Mesodermal cell (in vitro differentiated cells): ENCODE results near the gene PRCP.
"Not testable (repeated sequence)": the region's sequence is repeated elsewhere in the genome, so short reads cannot be mapped to it uniquely, and the experiment has no call there.

ENCODE experiments used
- H3K27ac ChIP-seq: 2 replicates; pipeline ENCODE4 v1.7.0; 2013; ENCODE audit warnings: mild to moderate bottlenecking, low read depth, low read length, moderate library complexity; ENCODE audit not compliant: severe bottlenecking
- H3K36me3 ChIP-seq: 2 replicates; pipeline ENCODE4 v1.7.1; 2013; ENCODE audit warnings: mild to moderate bottlenecking, low read length, moderate library complexity; ENCODE audit not compliant: control insufficient read depth, insufficient read depth
- H3K4me1 ChIP-seq: one replicate; pipeline ENCODE4 v1.7.1; 2013; ENCODE audit warnings: mild to moderate bottlenecking, low read length; ENCODE audit not compliant: insufficient read depth, control insufficient read depth, poor library complexity, severe bottlenecking
- H3K4me3 ChIP-seq: 2 replicates; pipeline ENCODE4 v1.7.0; 2013; ENCODE audit warnings: low read length, control low read depth, mild to moderate bottlenecking; ENCODE audit not compliant: insufficient read depth, poor library complexity, severe bottlenecking; ENCODE audit errors: extremely low read depth
- H3K9me3 ChIP-seq: 2 replicates; pipeline ENCODE4 v1.7.1; 2013; ENCODE audit warnings: mild to moderate bottlenecking, low read length, moderate library complexity; ENCODE audit not compliant: control insufficient read depth
- WGBS, 2 experiments: methylation state at CpG; one replicate each; pipeline ENCODE4 v1.1.5; 2013; ENCODE audit warnings: missing lambda C conversion rate in 2 of 2; ENCODE audit not compliant: insufficient coverage in 2 of 2; 5-methylcytosine and 5-hydroxymethylcytosine counted together

The PRCP gene

DNA sequence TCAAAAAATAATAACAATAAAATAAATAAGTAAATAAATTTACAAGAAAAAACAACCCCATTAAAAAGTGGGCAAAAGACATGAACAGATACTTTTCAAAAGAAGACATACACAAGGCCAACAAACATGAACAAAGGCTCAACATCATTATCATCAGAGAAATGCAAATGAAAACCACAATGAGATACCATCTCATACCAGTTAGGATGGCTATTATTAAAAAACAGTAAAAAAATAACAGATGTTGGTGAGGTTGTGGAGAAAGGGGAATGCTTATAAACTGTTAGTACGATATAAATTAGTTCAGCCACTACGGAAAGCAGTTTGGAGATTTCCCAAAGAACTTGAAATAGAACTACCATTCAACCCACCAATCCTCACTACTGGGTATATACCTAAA lies 44.6 kb downstream of the PRCP start:
- peaks cover 3% of the 10 kb centered on the region for H3K36me3 ChIP-seq
- peaks cover 2% of the 10 kb centered on the region for H3K4me1 ChIP-seq
- 100% methylated on average over 2 of the region's 2 CpGs; no CpG with 5 or more reads in 1 of the 2 experiments for WGBS, 2 experiments
- H3K27ac ChIP-seq = no peak overlapping the region
- H3K9me3 ChIP-seq = no peaks in the 10 kb centered on the region
- no peak overlapping the region for H3K4me3 ChIP-seq

DNA sequence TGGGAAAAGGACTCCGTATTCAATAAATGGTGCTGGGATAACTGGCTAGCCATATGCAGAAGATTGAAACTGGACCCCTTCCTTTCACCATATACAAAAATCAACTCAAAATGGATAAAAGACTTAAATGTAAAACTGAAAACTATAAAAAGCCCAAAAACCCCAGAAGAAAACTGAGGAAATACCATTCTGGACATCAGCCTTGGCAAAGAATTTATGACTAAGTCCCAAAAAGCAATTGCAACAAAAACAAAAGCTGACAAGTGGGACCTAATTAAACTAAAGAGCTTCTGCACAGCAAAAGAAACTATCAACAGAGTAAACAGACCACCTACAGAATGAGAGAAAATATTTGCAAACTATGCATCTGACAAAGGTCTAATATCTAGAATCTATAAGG lies 45.3 kb downstream of the PRCP start:
- H3K4me3 ChIP-seq, H3K27ac ChIP-seq, H3K4me1 ChIP-seq, H3K9me3 ChIP-seq, H3K36me3 ChIP-seq: not testable (repeated sequence)
- no CpG with 5 or more reads among the region's 1 CpG for WGBS, 2 experiments

DNA sequence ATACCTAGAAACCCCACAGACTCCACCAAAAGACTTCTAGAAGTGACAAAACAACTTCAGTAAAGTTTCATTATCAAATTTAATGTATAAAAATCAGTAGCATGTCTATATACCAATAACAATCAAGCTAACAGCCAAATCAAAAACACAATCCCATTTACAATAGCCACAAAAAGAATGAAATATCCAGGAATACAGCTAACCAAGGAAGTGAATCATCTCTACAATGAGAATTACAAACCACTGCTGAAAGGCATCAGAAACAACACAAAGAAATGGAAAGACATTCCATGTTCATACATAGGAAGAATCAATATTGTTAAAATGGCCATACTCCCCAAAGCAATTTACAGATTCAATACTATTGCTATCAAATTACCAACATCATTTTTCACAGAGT lies 46.0 kb downstream of the PRCP start:
- H3K36me3 ChIP-seq = peaks cover 3% of the 10 kb centered on the region
- H3K9me3 ChIP-seq = no peaks in the 10 kb centered on the region
- no peak overlapping the region for H3K27ac ChIP-seq
- no peak overlapping the region for H3K4me3 ChIP-seq
- H3K4me1 ChIP-seq = peaks cover 2% of the 10 kb centered on the region

DNA sequence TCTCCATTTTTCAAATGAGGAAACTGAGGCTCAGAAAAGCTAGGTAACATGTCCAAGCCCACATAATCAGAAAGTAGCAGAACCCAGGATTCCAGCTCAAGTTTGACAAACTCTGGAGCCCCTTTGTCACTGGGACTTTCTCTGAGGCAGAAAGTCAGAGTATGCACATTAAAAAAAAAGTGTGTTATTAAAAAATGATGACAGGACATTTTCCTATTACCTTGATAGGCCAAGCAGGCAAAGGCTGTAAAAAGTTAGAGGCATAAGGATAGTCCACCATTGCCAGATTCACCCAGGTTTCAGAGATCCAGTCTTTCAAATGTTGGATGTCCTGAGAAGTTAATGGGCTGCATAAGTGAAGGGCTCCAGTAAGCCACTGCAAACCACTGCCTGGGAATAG lies 51.4 kb downstream of the PRCP start:
- peaks cover 4% of the 10 kb centered on the region for H3K36me3 ChIP-seq
- no peaks in the 10 kb centered on the region for H3K9me3 ChIP-seq
- no peak overlapping the region for H3K27ac ChIP-seq
- no peak overlapping the region for H3K4me3 ChIP-seq
- H3K4me1 ChIP-seq = peaks cover 5% of the 10 kb centered on the region

DNA sequence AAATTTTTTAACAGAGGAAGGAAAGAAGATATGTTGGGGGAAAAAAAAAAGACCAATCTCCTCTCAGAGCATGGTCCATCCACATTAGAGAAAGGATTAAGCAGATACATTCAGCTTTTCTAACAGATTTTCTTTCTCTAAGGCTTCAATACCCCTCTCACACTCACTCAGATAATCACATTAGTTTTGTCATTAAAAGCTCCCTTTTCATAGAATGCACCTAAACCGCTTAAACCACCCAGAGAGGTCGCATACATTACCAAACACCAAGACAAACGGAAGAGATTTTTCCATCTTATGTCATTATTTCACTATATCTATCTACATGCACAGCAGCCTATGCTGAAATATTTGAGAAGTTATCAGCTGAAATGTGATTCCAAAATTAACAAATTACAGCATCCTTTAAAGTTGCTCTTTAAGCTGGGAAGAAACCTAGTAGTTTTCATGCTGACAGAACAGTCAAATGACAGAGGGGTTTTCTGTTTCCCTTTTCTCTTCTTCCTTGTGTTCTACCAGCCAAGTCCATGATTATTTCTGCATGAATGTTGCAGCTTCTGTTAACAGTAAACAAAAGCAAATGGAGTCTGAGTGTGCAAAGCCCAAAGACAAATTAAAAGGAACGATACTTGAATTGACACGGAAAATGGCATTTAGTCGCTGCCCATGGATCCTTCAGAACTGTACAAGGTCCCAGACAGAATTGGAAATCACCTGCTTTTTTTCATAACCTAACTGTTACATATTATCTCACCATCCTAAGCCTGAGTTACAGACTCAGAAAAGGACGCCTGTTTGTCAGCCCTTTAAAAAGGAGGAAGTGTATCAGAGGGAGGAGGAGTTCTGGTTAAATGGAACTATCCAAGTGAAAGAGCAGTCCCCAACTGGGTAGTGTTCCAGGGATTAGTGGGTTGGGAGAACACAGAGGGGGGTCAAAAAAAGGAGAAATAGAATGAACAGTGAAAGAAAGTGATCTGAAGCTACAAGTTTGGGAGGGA lies 54.6 kb downstream of the PRCP start:
- peaks cover 4% of the 10 kb centered on the region for H3K36me3 ChIP-seq
- H3K4me1 ChIP-seq = peaks cover 5% of the 10 kb centered on the region
- WGBS, 2 experiments = 59 to 63% methylated on average over 3 to 5 of the region's 7 CpGs
- no peak overlapping the region for H3K4me3 ChIP-seq
- H3K27ac ChIP-seq = peak overlapping the region; percentile 56
- H3K9me3 ChIP-seq = no peaks in the 10 kb centered on the region

DNA sequence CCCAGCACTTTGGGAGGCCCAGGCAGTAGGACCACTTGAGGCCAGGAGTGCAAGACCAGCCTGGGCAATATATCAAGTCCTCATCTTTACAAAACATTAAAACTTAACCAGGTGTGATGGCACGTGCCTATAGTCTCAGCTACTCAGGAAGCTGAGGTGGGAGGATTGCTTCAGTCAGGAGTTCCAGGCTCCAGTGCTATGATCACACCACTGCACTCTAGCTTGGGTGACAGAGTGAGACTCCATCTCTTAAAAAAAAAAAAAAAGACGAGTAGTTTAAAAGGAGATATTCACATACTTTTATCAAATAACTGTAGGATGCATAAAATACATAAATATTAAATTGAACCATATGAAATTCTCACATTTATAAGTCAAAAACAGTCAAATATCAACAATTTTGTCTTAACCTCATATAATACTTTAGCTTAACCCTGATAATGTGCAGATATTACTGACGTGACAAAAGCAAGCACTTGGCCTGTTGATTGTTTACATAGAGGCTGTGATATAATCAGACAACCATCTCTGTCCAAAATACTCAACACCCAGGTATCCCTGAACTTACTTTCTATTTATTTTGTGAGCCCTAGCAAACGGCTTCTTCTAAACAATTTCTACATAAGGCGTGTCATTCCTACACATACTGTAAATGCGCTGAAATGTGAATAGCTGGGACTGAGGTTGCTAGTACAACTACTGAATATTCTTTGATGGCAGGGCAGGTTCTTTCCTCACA lies 57.0 kb downstream of the PRCP start:
- Histone ChIP-seq H3K4me1 (peaks cover 5% of the 10 kb centered on the region), H3K4me3 (no peak overlapping the region), H3K9me3 (no peaks in the 10 kb centered on the region), H3K27ac (no peak overlapping the region), H3K36me3 (peaks cover 4% of the 10 kb centered on the region)
- 93% methylated on average over 2 of the region's 6 CpGs; no CpG with 5 or more reads in 1 of the 2 experiments for WGBS, 2 experiments

DNA sequence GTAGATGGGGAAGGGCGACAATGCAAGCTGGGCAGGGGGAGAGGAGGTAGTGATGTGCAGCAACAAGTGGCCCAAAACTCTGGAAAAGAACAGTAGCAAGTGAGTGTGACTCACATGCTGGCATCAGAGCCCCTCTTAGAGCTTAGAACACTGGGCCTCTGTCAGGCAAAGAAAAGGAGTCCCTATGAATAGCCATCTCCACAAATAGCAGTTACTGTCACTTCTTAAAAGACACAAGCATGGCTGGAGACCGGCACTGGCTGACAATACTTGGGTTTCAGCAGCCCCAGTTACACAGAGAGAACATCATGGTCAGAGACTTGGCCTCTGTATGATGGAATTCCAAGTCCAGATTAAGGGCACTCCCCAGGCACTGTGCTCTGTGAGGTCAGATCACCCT lies 58.2 kb downstream of the PRCP start:
- 58 to 75% methylated on average over 2 of the region's 2 CpGs for WGBS, 2 experiments
- H3K27ac ChIP-seq = no peak overlapping the region
- H3K4me3 ChIP-seq = no peak overlapping the region
- H3K9me3 ChIP-seq = no peaks in the 10 kb centered on the region
- peaks cover 12% of the 10 kb centered on the region for H3K36me3 ChIP-seq
- peaks cover 5% of the 10 kb centered on the region for H3K4me1 ChIP-seq

DNA sequence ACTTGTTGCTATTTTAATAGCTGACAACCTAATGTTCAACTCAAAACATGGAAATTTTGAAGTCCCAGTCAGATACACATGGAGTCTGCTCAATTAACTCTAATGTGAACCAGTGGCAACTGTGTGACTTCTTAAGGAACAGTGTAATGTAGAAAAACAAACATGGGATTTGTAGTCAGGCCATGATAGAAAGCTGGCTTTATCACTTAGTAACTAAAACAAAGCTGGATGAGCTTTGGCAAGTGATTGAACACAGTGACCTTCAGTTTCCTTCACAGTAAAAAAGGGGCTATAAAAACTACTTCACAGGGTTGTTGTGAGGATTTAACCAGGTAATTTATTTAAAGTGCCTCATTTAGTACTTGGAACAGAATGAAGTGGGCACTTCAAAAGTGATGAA lies 62.6 kb downstream of the PRCP start:
- Histone ChIP-seq H3K4me1 (no peaks in the 10 kb centered on the region), H3K27ac (no peak overlapping the region)

DNA sequence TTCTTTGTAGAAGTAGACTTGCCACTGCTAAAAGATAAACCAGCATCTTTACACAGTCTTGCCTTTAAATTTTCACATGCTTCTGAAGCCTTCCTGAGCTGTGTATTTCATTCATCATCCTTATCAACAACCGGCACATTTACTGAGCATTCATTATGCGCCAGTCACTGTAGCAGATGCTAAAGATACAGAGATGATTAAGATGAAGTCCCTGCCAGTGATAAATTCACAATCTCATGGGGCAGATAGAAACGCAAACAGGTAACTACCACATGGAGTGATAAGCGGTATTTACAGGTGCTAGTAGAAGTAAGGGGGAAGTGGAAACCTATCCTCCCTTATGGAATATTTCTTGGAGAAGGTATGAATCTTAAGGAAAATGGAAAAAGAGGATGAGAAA lies 67.2 kb downstream of the PRCP start:
- WGBS, 2 experiments = 93% methylated on average over 2 of the region's 4 CpGs; no CpG with 5 or more reads in 1 of the 2 experiments
- Histone ChIP-seq H3K27ac (no peak overlapping the region), H3K4me1 (no peaks in the 10 kb centered on the region), H3K4me3 (no peak overlapping the region), H3K9me3 (no peaks in the 10 kb centered on the region), H3K36me3 (peaks cover 13% of the 10 kb centered on the region)

More for the DNA sequence above, 62.6 kb downstream of the PRCP start:
- H3K4me3 ChIP-seq = no peak overlapping the region
- H3K9me3 ChIP-seq = no peaks in the 10 kb centered on the region
- H3K36me3 ChIP-seq = peaks cover 19% of the 10 kb centered on the region

DNA sequence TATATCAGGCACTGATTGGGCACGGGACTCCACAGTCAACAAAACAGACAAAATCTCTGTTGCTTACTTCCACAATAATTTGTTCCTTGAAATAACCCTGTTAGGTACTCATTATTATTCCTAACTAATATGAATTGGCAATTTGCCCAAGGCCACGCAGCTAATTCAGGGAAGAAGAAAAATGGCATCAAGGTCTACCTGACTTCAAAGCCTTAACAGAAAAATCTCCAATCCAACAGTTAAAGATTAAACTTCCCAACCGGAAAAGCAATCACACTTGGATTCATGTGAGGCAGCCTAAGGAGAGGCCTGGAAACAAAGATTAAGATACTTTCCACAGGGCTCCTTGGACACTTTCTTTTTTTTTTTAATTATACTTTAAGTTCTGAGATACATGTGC lies 68.9 kb downstream of the PRCP start:
- no peak overlapping the region for H3K4me3 ChIP-seq
- H3K36me3 ChIP-seq = peaks cover under 1% of the 10 kb centered on the region
- no peak overlapping the region for H3K27ac ChIP-seq
- WGBS, 2 experiments = 90% methylated on average over 2 of the region's 3 CpGs
- H3K9me3 ChIP-seq = no peaks in the 10 kb centered on the region
- H3K4me1 ChIP-seq = no peaks in the 10 kb centered on the region

DNA sequence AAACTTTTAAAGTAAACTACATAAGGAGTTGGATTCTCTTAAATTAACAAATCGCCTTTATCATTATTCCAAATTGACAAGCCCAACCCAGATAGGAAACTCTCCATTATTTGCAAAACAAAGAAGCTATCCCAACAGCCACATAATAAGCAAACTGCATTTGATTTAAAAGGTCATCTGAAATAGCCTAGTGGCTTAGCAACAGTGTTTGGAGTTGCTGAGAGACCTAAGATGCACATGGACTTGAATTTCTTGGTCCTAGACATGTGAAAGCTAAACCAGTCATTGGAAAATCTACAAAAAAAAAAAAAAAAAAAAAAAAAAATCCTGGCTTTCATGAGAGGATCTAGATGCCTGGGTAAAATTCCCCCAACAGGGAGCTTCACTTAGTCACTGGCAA lies 69.5 kb downstream of the PRCP start:
- Histone ChIP-seq H3K36me3 (no peaks in the 10 kb centered on the region), H3K9me3 (no peaks in the 10 kb centered on the region), H3K27ac (no peak overlapping the region), H3K4me1 (no peaks in the 10 kb centered on the region), H3K4me3 (no peak overlapping the region)
- WGBS, 2 experiments = 100% methylated on average over 1 of the region's 1 CpG; no CpG with 5 or more reads in 1 of the 2 experiments
